ENCODE measurements around the gene PRR30.

PRR30 gene

DNA sequence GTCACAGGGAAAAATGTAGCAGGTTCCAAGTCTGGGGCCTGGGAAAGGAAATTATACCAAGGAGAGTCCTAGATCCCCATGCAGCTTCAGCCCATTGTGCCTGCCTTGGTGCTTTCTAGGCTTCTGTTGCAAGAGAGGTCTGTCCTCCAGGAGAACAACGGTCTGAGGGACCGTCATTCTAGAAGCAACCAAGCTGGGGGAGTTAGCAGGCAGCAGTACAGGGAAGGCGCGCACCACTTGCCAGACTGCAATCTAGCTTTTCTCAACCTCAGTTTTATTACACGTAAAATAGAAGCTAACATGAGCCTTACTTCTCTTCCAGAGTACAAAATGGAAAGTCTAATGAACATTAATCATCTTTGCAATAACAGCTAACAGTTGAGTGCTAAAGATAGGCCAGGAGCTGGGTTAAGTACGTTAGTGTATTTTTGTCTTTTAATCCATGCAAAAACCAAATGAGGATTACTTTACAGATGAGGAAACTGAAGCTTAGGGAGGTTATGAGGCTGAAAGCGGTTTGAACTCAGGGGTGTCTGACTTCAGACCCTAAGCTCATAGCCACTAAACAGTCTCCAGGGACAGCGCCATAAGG, 11.5 kb upstream of the PRR30 start:
- DNase-seq (ENCODE audit: low read depth, low spot score), result no peak
- CTCF ChIA-PET, result interaction anchor here (0.8 to 8.2 kb wide), 5 partner anchors 16 to 41 kb away, joined by 3 to 56 read pairs (median 5); no protein-coding TSS in a partner anchor
- no peak overlapping the region for H3K4me3 ChIP-seq (ENCODE audit: low read depth, low read length)
- POLR2A ChIA-PET, result no interaction called here
- TF ChIP-seq, protein P1, sequence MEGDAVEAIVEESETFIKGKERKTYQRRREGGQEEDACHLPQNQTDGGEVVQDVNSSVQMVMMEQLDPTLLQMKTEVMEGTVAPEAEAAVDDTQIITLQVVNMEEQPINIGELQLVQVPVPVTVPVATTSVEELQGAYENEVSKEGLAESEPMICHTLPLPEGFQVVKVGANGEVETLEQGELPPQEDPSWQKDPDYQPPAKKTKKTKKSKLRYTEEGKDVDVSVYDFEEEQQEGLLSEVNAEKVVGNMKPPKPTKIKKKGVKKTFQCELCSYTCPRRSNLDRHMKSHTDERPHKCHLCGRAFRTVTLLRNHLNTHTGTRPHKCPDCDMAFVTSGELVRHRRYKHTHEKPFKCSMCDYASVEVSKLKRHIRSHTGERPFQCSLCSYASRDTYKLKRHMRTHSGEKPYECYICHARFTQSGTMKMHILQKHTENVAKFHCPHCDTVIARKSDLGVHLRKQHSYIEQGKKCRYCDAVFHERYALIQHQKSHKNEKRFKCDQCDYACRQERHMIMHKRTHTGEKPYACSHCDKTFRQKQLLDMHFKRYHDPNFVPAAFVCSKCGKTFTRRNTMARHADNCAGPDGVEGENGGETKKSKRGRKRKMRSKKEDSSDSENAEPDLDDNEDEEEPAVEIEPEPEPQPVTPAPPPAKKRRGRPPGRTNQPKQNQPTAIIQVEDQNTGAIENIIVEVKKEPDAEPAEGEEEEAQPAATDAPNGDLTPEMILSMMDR (IDR thresholded peaks at IDR 0.05; ENCODE audit: insufficient read depth, low read length, missing control alignments), result no peak

DNA sequence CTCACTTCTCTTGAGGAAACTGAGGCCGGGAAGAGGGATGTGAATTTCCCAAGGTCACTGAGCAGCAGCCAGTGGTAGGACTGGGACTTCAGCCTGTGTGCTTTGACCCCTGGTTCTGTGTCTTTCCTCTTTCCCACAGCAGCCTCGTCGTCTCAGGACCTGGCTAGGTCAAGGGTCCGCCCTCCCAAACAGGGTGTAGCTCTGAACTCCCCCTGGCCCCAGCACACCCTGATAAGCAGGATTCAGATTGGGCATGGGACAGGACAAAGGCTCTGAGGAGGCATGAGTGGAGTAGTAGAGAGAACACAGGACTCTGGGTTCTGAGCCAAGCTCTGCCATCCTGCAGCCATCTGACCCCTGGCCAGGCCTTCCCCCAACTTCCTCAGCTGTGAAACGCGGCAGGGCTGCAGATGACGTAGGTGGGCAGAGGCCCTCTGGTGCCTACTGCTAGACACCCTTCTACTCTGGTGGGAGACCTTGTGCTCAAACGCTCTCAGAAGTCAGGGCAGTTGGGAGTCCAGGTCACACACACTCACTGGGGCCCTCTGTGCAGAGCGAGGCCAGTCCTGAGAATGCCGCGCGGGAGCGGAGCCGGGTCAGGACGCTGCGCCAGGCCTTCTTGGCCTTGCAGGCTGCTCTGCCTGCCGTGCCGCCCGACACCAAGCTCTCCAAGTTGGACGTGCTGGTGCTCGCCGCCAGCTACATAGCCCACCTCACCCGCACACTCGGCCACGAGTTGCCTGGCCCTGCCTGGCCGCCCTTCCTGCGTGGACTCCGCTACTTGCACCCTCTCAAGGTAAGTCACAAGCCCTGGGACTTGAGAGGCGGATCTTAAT, 10.6 kb upstream of the PRR30 start:
- POLR2A ChIA-PET, result no interaction called here
- TF ChIP-seq, protein P1 (IDR thresholded peaks at IDR 0.05; ENCODE audit: insufficient read depth, low read length, missing control alignments), result no peak
- DNase-seq (ENCODE audit: low read depth, low spot score), result no peak
- CTCF ChIA-PET, result interaction anchor here (0.6 to 8.2 kb wide), 5 partner anchors 21 to 130 kb away, joined by 3 to 56 read pairs (median 7); no protein-coding TSS in a partner anchor
- no peak overlapping the region for H3K4me3 ChIP-seq (ENCODE audit: low read depth, low read length)

- ChIA-PET POLR2A (no interaction called here), CTCF (interaction anchor here (1.3 to 8.2 kb wide), 3 partner anchors 22 to 131 kb away, joined by 5 to 56 read pairs (median 8); no protein-coding TSS in a partner anchor)
- TF ChIP-seq, protein P1 (IDR thresholded peaks at IDR 0.05; ENCODE audit: insufficient read depth, low read length, missing control alignments), result no peak
- no peak within 1 kb of the TSS for H3K4me3 ChIP-seq (ENCODE audit: low read depth, low read length)
- DNase-seq (ENCODE audit: low read depth, low spot score), result no peak
These were observed 9.7 kb upstream of the PRR30 start, which contains the start of gene TCF23 for GRCh38 chr2:27148801-27149439. TCF23 (plus strand) TSS chr2:27149004; CDS start chr2:27149134, 130 bp downstream.

- ChIA-PET CTCF (interaction anchor here (2.2 to 8.2 kb wide), 2 partner anchors 23 to 43 kb away, joined by 8 to 56 read pairs; no protein-coding TSS in a partner anchor), POLR2A (no interaction called here)
- TF ChIP-seq, protein P1 (IDR thresholded peaks at IDR 0.05; ENCODE audit: insufficient read depth, low read length, missing control alignments), result no peak
These were observed 8.7 kb upstream of the PRR30 start for GRCh38 chr2:27147935-27148334.

DNA sequence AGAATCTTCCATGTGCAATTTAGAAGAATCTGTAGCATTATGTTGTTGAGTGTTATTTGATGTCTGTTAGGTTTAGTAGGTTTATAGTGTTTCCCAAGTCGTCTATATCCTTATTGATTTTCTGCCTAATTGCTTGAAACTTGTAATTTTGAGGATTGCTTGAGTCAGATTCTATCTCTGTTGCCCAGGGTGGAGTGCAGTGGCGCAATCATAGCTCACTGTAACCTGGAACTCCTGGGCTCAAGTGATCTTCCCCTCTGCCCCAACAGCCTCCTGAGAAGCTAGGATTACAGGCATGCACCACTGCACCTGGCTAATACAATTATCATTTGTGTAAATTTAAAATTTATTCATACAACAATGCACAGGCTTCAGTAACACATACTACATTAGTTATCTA, 6.5 kb upstream of the PRR30 start:
- H3K4me3 ChIP-seq (ENCODE audit: low read depth, low read length), result no peak overlapping the region
- ChIA-PET CTCF (interaction anchor here (0.6 to 8.2 kb wide), 2 partner anchors 12 to 25 kb away, joined by 3 to 56 read pairs; no protein-coding TSS in a partner anchor), POLR2A (no interaction called here)
- TF ChIP-seq, protein P1 (IDR thresholded peaks at IDR 0.05; ENCODE audit: insufficient read depth, low read length, missing control alignments), result no peak
- DNase-seq (ENCODE audit: low read depth, low spot score), result no peak

More at GRCh38 chr2:27147935-27148334, 8.7 kb upstream of the PRR30 start:
- DNase-seq (ENCODE audit: low read depth, low spot score), result no peak
- H3K4me3 ChIP-seq (ENCODE audit: low read depth, low read length), result no peak overlapping the region
